NB4 (cell line): Measurements from ENCODE around the gene CPXM2.

Experiments used
- DNase-seq: peaks from one replicate; pipeline ENCODE4 v3.0.0; 2010; ENCODE audit warnings: low read depth
- H3K4me3 ChIP-seq: one replicate; pipeline ENCODE4 v1.5.1; 2011; ENCODE audit warnings: mild to moderate bottlenecking, low read depth, low read length, moderate library complexity
- MYC ChIP-seq: IDR thresholded peaks from 2 replicates; pipeline ENCODE4 v1.6.1; 2011; ENCODE audit warnings: low read depth, low read length
- POLR2A ChIP-seq: IDR thresholded peaks from 2 replicates; pipeline ENCODE4 v1.6.1; 2011; ENCODE audit warnings: mild to moderate bottlenecking; ENCODE audit not compliant: insufficient read length; ENCODE audit errors: extremely low read depth
- TF ChIP-seq, protein P1 (sequence below): IDR thresholded peaks from 2 replicates; pipeline ENCODE4 v1.6.1; 2011; ENCODE audit warnings: low read depth, low read length
- TF ChIP-seq, protein P2 (sequence below): IDR thresholded peaks from one replicate; pipeline ENCODE4 v1.5.1; 2012; ENCODE audit warnings: low read depth, low read length

Gene CPXM2

DNA sequence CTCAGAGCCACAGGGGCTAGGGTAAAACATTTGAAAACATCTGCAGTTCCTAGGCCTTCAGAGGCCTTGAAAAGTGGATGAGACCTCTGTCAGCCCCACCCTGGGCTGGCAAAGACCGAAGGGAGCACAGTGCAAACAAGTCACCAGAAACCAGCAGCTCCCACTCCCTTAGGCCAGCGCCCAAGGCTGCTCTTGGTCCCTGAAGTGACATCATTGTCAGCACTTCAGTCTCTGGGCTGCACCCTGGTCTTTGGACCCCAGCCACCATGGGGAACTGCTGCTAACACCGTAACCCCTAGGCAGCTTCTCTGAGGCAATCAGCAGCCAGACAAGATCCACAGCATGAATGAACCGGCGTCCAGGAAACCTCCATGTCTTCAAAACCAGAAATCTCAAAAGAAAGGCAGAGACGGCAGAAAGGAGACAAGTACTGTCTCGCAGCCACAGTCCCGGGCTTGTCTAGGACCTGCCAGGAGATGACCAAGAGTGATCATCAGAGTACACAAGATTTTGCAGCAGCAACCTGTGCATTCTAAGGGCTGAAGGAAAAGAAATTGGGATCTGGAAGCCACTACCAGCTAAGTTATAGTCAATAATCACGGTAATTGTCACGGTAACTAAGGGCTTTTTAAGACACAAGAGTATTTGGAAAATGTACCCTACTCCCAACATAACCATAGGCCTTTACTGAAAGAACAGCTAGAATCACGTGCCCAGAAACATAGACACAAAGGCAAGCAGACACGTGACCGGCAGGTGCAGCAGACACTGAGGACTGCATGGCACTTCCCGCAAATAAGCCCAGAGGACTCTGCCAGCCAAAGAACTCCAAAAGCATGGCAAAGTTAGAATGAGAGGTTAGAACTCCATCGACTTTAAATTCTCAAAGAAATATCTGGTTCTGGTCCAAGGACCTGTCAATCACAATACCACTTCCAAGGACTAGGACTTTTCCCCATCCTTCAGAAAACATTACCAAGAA lies 23.3 kb downstream of the CPXM2 start:
- TF ChIP-seq MYC (no peak), POLR2A (no peak)
- TF ChIP-seq, protein P1, sequence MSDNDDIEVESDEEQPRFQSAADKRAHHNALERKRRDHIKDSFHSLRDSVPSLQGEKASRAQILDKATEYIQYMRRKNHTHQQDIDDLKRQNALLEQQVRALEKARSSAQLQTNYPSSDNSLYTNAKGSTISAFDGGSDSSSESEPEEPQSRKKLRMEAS = no peak
- TF ChIP-seq, protein P2, sequence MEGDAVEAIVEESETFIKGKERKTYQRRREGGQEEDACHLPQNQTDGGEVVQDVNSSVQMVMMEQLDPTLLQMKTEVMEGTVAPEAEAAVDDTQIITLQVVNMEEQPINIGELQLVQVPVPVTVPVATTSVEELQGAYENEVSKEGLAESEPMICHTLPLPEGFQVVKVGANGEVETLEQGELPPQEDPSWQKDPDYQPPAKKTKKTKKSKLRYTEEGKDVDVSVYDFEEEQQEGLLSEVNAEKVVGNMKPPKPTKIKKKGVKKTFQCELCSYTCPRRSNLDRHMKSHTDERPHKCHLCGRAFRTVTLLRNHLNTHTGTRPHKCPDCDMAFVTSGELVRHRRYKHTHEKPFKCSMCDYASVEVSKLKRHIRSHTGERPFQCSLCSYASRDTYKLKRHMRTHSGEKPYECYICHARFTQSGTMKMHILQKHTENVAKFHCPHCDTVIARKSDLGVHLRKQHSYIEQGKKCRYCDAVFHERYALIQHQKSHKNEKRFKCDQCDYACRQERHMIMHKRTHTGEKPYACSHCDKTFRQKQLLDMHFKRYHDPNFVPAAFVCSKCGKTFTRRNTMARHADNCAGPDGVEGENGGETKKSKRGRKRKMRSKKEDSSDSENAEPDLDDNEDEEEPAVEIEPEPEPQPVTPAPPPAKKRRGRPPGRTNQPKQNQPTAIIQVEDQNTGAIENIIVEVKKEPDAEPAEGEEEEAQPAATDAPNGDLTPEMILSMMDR = no peak
- no peak for DNase-seq
- H3K4me3 ChIP-seq = no peak overlapping the region

DNA sequence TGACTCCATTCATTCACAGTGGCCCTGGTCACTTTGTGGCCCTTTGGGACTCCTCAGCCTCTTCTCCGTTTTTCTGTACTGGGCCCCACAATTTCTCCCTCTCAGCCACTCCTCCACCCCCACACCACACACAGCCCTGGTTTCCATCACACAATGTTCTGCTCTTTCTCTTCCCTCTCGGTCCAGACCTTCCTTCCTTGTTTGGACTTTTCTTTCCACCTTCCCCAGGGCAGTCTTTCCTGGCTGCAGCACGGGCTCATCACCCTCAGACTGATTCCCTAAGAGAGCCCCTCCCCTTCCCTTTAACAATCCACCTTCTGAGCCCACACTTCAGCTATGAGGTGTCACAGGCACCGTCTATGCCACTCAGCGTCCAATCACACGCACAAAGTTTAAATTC lies 25.7 kb downstream of the CPXM2 start:
- H3K4me3 ChIP-seq = no peak overlapping the region
- TF ChIP-seq, protein P2 = no peak
- TF ChIP-seq MYC = no peak
- TF ChIP-seq, protein P1 = no peak
- no peak for TF ChIP-seq POLR2A
- DNase-seq = no peak

DNA sequence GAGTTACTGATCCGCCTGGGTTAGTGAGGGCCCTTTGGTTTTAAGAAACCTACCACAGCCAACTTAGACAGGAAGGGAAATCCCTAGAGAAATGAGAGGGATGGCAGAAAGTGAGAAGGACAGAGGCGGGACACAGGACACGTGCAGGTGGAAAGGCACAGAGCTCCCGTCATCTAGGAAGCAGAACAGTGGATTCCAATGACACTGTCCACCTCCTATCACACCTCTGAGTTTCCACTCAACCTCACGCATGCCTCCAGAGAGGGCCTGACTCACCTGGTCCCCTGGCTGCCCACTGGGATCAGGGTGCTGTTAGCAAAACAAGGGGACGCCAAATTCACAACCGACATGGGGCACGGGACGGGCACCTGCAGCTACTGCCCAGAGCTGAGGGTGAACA lies 26.3 kb downstream of the CPXM2 start:
- TF ChIP-seq, protein P2 = no peak
- TF ChIP-seq POLR2A = no peak
- TF ChIP-seq MYC = no peak
- TF ChIP-seq, protein P1 = no peak
- no peak overlapping the region for H3K4me3 ChIP-seq
- no peak for DNase-seq

DNA sequence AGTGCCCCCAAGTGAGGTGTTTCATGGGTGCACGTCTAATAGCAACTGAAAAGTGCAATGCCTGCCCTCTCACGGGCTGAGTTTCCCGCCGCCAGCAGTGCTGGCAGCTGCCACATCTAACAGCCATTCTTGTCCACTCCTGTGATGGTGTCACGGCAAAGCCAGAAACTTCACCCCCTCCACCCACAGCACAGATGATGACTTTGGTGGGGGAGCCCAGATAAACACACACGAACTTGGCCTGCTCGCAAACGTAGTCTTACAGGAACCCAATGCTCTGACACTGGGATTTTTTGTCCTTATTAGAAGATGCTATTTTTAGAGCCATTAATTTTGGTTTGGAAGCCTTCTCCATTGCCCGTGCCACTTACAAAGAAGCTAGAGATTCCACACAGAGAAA lies 26.7 kb downstream of the CPXM2 start:
- no peak overlapping the region for H3K4me3 ChIP-seq
- DNase-seq = no peak
- TF ChIP-seq MYC (no peak), POLR2A (no peak)
- TF ChIP-seq, protein P2 = no peak
- TF ChIP-seq, protein P1 = no peak

DNA sequence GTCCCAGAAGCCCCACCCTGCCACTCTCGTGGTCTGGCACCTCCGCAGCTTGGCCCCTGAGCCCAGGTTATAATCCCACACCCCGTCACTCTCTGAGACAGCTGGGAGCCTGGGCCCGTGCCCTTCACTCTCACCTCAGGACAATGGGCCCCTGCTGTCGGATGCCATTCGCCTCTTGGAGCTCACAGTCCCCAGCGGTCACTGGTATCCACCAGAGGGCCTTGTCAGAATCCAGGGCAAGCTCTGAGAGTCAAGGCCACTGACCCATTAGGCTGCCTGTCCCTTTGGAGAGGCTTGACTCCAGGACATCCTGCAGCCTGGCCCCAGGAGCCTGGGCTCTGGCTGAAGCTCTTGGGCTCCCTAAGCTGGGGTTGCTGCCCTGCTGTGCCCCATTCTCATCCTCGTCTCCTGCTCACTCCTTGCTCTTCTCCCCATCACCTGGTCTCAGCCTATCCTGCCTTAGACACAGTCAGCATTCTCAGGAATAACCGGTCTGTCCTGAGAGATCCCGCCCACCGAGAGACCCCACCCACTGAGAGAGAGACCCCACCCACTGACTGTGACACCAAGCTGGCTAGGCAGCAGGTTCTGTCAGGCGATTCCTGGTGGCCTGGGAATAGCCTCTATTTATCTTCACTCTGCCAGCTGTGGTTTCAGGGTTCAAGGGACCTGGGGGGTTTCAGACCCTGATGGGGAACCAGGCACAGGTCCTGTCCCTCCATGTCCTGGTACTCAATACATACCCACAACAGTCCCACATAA lies 27.7 kb downstream of the CPXM2 start:
- TF ChIP-seq, protein P2 = no peak
- TF ChIP-seq MYC (no peak), POLR2A (no peak)
- TF ChIP-seq, protein P1 = no peak
- DNase-seq = no peak
- H3K4me3 ChIP-seq = no peak overlapping the region
